Left lung (tissue), 10 donors: Measurements from ENCODE around the gene LRFN2. TPM values are rescaled to one million over a fixed set of nuclear protein-coding genes. Genes with fewer than 3 reads are reported as not detected.

Experiments used
- ATAC-seq: fragments of 200-7000 bp; cut with Tn5 transposase; one replicate; pipeline ENCODE4 v1.9.1; 2020; ENCODE audit warnings: moderate library complexity
- DNase-seq, 4 donors: peaks; one replicate each; pipeline ENCODE4 v3.0.0-alpha.2; 2013 to 2020
- H3K27ac ChIP-seq, 2 donors: fragments of 200-600 bp; sonication (generic) in 1 of 2; one replicate each; pipeline versions ENCODE4 v1.5.0 to v1.8.0; 2020 to 2021
- H3K27me3 ChIP-seq, 2 donors: fragments of 200-600 bp; sonication (generic) in 1 of 2; one replicate each; pipeline versions ENCODE4 v1.5.0 to v1.8.0; 2020 to 2021
- H3K36me3 ChIP-seq, 2 donors: fragments of 200-600 bp; sonication (generic) in 1 of 2; one replicate each; pipeline versions ENCODE4 v1.5.0 to v1.8.0; 2020 to 2021
- H3K4me1 ChIP-seq, 2 donors: fragments of 200-600 bp; one replicate each; pipeline ENCODE4 v1.8.0; 2021
- H3K4me3 ChIP-seq, 2 donors: fragments of 200-600 bp; sonication (generic) in 1 of 2; one replicate each; pipeline versions ENCODE4 v1.5.0 to v1.8.0; 2020 to 2021; ENCODE audit warnings: mild to moderate bottlenecking in 1 of 2
- H3K9me3 ChIP-seq, 2 donors: fragments of 200-600 bp; sonication (generic) in 1 of 2; one replicate each; pipeline versions ENCODE4 v1.5.0 to v1.8.0; 2020 to 2021
- intact Hi-C, 2 donors: fragments of 100-400 bp; cut with DNase I; formaldehyde crosslinking; loops; one replicate each; pipeline versions ENCODE4 v1.11.2 to v1.14.2; 2022
- polyA plus RNA-seq, 6 donors: library from polyadenylated mRNA; unstranded; fragments of 120-200 nt; gene quantifications; one replicate each; pipeline ENCODE4 v1.2.1, GENCODE V29; 2013; ENCODE audit not compliant: insufficient read length in 6 of 6
- total RNA-seq, 2 donors: library from RNA; stranded (reverse); fragmentation: NEBNext Ultra II Directional; extraction: Animal tissue kit (Norgen Biotek cat#: 25700); gene quantifications; one replicate each; pipeline ENCODE4 v1.2.1, GENCODE V29; 2021
- TF ChIP-seq, protein P1 (sequence below), 2 donors: fragments of 200-600 bp; sonication (generic) in 1 of 2; IDR thresholded peaks; one replicate each; pipeline versions ENCODE4 v1.5.0 to v1.8.0; 2021; ENCODE audit warnings: antibody characterized with exemption in 2 of 2
- donor health status: DM: no; HTN: yes; CAD: no.
- donor health status: DM: no; HTN: no; CAD: no.

The LRFN2 gene
- total and polyA plus RNA-seq, 8 donors, result 0.05 to 0.18 (median 0.11) TPM; not detected in 2

DNA sequence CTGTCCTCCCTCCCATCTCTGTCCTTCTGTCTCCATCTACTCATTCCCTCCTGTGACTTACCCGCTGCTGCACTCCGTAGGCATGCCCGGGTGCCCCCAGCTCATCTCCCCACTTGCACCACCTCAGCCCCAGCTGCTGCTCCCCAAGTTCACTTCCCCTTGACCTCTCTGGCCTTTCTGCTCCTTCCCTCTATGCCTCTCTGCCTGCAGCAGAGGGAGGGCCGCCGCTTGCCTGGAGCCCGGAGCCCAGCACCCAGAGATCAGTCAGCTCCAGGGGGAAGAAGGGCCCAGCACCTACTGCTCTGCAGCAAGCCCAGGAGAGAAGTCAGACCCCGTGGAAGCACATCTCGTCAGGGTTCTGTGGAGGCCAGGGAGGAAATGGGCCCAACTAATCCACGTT is 97.4 kb downstream of the LRFN2 start:
- Histone ChIP-seq H3K36me3 (no peaks in the 10 kb centered on the region), H3K4me3 (no peak overlapping the region), H3K27ac (no peak overlapping the region), H3K9me3 (no peaks in the 10 kb centered on the region), H3K4me1 (no peaks in the 10 kb centered on the region), H3K27me3 (peaks cover 0 to 18% of the 10 kb centered on the region in 2 donors)
- intact Hi-C loops, result no loop called here
- TF ChIP-seq, protein P1, sequence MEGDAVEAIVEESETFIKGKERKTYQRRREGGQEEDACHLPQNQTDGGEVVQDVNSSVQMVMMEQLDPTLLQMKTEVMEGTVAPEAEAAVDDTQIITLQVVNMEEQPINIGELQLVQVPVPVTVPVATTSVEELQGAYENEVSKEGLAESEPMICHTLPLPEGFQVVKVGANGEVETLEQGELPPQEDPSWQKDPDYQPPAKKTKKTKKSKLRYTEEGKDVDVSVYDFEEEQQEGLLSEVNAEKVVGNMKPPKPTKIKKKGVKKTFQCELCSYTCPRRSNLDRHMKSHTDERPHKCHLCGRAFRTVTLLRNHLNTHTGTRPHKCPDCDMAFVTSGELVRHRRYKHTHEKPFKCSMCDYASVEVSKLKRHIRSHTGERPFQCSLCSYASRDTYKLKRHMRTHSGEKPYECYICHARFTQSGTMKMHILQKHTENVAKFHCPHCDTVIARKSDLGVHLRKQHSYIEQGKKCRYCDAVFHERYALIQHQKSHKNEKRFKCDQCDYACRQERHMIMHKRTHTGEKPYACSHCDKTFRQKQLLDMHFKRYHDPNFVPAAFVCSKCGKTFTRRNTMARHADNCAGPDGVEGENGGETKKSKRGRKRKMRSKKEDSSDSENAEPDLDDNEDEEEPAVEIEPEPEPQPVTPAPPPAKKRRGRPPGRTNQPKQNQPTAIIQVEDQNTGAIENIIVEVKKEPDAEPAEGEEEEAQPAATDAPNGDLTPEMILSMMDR (IDR thresholded peaks at IDR 0.05), result no peak
- no peak for DNase-seq
- ATAC-seq, result no peak

DNA sequence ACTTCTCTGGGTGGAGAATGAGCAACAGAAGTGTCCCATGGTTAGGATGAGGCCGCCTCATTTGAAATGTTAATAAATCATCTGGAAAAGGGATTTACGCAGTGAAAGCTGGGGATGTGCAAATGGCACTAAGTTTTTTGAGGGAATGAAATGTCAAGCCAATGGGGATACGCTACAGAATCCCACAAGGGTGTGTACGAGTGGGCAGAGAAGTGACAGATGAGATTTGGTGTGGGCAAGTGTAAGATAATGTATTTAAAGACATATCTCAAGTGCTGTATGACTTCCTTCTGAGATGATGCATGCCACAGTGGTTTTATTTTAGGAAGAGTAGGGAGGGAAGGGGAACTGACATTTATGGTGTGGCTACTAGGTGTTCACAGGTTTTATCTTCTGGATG is 100.6 kb downstream of the LRFN2 start:
- DNase-seq, result no peak
- ATAC-seq, result no peak
- no peaks in the 10 kb centered on the region for H3K4me1 ChIP-seq
- TF ChIP-seq, protein P1 (IDR thresholded peaks at IDR 0.05), result no peak
- H3K27me3 ChIP-seq, result peaks cover 0 to 13% of the 10 kb centered on the region in 2 donors
- no peaks in the 10 kb centered on the region for H3K9me3 ChIP-seq
- no peak overlapping the region for H3K27ac ChIP-seq
- H3K36me3 ChIP-seq, result no peaks in the 10 kb centered on the region
- intact Hi-C loops, result no loop called here
- H3K4me3 ChIP-seq, result no peak overlapping the region

DNA sequence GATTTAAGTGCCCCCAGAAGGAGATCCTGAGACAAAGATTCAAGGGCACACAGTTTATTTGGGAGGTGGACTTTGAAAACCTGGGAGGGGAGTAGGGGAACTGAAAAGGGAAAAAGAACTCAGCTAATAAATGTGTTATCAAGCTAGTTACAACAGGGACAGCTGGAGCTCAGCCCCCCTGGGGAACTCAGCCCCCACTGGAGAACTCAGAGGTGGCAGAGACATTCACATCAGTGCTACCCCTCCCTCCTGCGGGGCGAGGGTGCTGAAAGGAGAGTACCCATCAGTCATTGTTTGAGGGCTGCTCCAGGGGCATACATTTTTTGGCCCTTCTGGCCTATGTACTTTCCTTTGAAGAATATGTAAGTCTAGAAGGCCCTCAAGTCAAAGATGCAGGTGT is 101.4 kb downstream of the LRFN2 start:
- Histone ChIP-seq H3K36me3 (no peaks in the 10 kb centered on the region), H3K9me3 (no peaks in the 10 kb centered on the region), H3K27ac (no peak overlapping the region), H3K4me3 (no peak overlapping the region), H3K4me1 (no peaks in the 10 kb centered on the region), H3K27me3 (peaks cover 0 to 13% of the 10 kb centered on the region in 2 donors)
- intact Hi-C loops, result no loop called here
- DNase-seq, result no peak
- ATAC-seq, result no peak
- TF ChIP-seq, protein P1 (IDR thresholded peaks at IDR 0.05), result no peak

DNA sequence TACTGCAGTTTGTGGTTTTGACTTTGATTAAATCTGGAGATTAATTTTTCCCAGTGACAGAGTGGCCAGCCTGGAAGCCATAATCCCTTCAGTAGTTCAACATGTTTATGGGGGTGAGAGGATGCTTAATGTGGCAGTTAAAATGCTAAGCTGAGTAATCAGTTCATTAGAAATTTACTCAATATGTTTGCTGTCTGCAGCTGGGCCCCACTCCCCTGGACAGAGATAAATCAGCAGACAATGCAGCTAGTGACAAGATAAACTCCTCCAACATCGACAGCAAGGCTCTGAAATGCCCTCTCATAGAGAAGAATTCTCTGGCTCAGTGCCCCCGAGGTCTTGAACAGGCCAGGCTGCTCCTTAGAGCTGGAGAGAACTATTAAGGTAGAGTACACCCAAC is 101.9 kb downstream of the LRFN2 start:
- DNase-seq, result no peak
- no peaks in the 10 kb centered on the region for H3K4me1 ChIP-seq
- no peak for ATAC-seq
- H3K36me3 ChIP-seq, result no peaks in the 10 kb centered on the region
- H3K27me3 ChIP-seq, result peaks cover 0 to 13% of the 10 kb centered on the region in 2 donors
- intact Hi-C loops, result no loop called here
- TF ChIP-seq, protein P1 (IDR thresholded peaks at IDR 0.05), result no peak
- no peak overlapping the region for H3K4me3 ChIP-seq
- H3K27ac ChIP-seq, result no peak overlapping the region
- no peaks in the 10 kb centered on the region for H3K9me3 ChIP-seq

DNA sequence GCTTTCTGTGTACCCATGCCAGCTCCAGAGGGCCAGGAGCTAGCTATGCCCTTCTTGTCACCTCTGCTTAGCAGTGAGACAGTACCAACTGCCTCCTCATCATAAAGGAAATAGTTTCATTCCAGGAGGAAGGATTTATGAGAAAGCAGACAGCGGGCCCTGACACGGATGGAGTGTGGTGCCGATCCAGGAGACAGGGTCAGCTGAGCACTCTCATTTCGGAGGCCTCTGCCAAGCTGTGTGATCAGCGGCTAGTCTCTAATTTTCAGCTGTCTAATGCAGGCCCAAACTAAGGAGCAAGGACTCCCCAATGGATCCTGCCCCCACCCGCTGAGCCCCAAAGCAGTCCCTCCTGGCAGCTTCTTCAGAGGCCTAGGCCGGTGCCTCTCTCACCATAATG is 103.1 kb downstream of the LRFN2 start:
- H3K36me3 ChIP-seq, result no peaks in the 10 kb centered on the region
- ATAC-seq (no peak), DNase-seq (no peak)
- intact Hi-C loops, result no loop called here
- H3K4me3 ChIP-seq, result no peak overlapping the region
- no peaks in the 10 kb centered on the region for H3K9me3 ChIP-seq
- TF ChIP-seq, protein P1 (IDR thresholded peaks at IDR 0.05), result no peak
- peaks cover 0 to 8% of the 10 kb centered on the region in 2 donors for H3K27me3 ChIP-seq
- no peak overlapping the region for H3K27ac ChIP-seq
- H3K4me1 ChIP-seq, result no peaks in the 10 kb centered on the region
